NT2/D1 (cell line): ENCODE measurements around the gene HELZ2.

Experiments used
- SUZ12 ChIP-seq: IDR thresholded peaks from 2 replicates; pipeline ENCODE4 v1.6.1; 2011; ENCODE audit not compliant: insufficient read length, insufficient read depth; ENCODE audit errors: extremely low read depth
- YY1 ChIP-seq: IDR thresholded peaks from 2 replicates; pipeline ENCODE4 v1.6.1; 2011; ENCODE audit not compliant: insufficient read length, insufficient read depth
- ZNF274 ChIP-seq: IDR thresholded peaks from 2 replicates; pipeline ENCODE4 v1.6.1; 2011; ENCODE audit warnings: mild to moderate bottlenecking, low read depth, low read length

GRCh38 chr20:63602321-63602720 is 28.3 kb upstream of the HELZ2 start:
- TF ChIP-seq ZNF274 (no peak), YY1 (no peak), SUZ12 (no peak)
